Panc1 (cell line): Measurements from ENCODE around the gene SLC13A3.

Experiments used
- POLR2AphosphoS5 ChIP-seq: IDR thresholded peaks from 2 replicates; pipeline ENCODE4 v1.6.1; 2012; ENCODE audit warnings: mild to moderate bottlenecking, low read depth, low read length, moderate library complexity
- SIN3A ChIP-seq: IDR thresholded peaks from 2 replicates; pipeline ENCODE4 v1.6.1; 2012; ENCODE audit warnings: low read depth, mild to moderate bottlenecking, low read length, moderate library complexity, borderline replicate concordance; ENCODE audit not compliant: insufficient read depth
- TCF7L2 ChIP-seq: IDR thresholded peaks from 2 replicates; pipeline ENCODE4 v1.6.1; 2011; ENCODE audit warnings: mild to moderate bottlenecking, low read depth, low read length, inconsistent platforms
- TF ChIP-seq, protein P1 (sequence below): fragments of 450-650 bp; IDR thresholded peaks from 2 replicates; pipeline ENCODE4 v1.5.1; 2017; ENCODE audit warnings: mild to moderate bottlenecking
- TF ChIP-seq, protein P2 (sequence below), 2 experiments: IDR thresholded peaks; 2 replicates each; pipeline ENCODE4 v1.6.1; 2011 to 2012; ENCODE audit warnings: low read depth in 2 of 2, control low read depth in 1 of 2, low read length in 1 of 2, mild to moderate bottlenecking in 1 of 2, moderate library complexity in 1 of 2; ENCODE audit not compliant: insufficient read depth in 1 of 2

DNA sequence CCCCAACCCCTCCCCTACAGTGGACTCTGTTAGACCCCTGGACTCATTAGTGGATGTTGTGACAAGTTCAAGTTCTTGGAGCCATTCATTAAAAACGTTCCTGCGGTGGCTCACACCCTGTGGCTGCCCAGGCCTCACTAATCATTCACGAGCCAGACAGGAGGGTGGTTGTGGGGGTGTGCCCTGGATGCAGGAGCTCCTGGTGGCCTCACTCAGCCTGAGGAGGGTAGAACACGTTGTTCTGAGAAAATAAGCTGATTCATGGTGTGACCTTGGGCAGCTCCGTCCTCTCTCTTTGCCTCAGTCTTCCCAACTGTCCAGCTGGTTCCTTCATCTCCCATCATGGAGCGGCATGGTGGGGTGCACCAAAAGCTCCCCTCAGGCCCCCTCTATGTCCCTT lies 16.7 kb downstream of the SLC13A3 start:
- TF ChIP-seq, protein P1, sequence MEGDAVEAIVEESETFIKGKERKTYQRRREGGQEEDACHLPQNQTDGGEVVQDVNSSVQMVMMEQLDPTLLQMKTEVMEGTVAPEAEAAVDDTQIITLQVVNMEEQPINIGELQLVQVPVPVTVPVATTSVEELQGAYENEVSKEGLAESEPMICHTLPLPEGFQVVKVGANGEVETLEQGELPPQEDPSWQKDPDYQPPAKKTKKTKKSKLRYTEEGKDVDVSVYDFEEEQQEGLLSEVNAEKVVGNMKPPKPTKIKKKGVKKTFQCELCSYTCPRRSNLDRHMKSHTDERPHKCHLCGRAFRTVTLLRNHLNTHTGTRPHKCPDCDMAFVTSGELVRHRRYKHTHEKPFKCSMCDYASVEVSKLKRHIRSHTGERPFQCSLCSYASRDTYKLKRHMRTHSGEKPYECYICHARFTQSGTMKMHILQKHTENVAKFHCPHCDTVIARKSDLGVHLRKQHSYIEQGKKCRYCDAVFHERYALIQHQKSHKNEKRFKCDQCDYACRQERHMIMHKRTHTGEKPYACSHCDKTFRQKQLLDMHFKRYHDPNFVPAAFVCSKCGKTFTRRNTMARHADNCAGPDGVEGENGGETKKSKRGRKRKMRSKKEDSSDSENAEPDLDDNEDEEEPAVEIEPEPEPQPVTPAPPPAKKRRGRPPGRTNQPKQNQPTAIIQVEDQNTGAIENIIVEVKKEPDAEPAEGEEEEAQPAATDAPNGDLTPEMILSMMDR = no peak
- TF ChIP-seq, protein P2, sequence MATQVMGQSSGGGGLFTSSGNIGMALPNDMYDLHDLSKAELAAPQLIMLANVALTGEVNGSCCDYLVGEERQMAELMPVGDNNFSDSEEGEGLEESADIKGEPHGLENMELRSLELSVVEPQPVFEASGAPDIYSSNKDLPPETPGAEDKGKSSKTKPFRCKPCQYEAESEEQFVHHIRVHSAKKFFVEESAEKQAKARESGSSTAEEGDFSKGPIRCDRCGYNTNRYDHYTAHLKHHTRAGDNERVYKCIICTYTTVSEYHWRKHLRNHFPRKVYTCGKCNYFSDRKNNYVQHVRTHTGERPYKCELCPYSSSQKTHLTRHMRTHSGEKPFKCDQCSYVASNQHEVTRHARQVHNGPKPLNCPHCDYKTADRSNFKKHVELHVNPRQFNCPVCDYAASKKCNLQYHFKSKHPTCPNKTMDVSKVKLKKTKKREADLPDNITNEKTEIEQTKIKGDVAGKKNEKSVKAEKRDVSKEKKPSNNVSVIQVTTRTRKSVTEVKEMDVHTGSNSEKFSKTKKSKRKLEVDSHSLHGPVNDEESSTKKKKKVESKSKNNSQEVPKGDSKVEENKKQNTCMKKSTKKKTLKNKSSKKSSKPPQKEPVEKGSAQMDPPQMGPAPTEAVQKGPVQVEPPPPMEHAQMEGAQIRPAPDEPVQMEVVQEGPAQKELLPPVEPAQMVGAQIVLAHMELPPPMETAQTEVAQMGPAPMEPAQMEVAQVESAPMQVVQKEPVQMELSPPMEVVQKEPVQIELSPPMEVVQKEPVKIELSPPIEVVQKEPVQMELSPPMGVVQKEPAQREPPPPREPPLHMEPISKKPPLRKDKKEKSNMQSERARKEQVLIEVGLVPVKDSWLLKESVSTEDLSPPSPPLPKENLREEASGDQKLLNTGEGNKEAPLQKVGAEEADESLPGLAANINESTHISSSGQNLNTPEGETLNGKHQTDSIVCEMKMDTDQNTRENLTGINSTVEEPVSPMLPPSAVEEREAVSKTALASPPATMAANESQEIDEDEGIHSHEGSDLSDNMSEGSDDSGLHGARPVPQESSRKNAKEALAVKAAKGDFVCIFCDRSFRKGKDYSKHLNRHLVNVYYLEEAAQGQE (IDR thresholded peaks at IDR 0.05; ENCODE audit: insufficient read depth in 1 of 2, low read depth in 2 of 2, low read length in 1 of 2) = no peak
- TF ChIP-seq SIN3A = no peak
- TF ChIP-seq POLR2AphosphoS5 = no peak
- no peak for TF ChIP-seq TCF7L2
